ENCODE data around the gene NFATC3. TPM values are rescaled to one million over a fixed set of nuclear protein-coding genes. Genes with fewer than 3 reads are reported as not detected.
A peak's percentile ranks its signal among the peaks of the same experiment; 100 is the strongest.

NFATC3 gene
- polyA plus RNA-seq, 3 donors: 14.3 to 21.8 (median 15.8) TPM

DNA sequence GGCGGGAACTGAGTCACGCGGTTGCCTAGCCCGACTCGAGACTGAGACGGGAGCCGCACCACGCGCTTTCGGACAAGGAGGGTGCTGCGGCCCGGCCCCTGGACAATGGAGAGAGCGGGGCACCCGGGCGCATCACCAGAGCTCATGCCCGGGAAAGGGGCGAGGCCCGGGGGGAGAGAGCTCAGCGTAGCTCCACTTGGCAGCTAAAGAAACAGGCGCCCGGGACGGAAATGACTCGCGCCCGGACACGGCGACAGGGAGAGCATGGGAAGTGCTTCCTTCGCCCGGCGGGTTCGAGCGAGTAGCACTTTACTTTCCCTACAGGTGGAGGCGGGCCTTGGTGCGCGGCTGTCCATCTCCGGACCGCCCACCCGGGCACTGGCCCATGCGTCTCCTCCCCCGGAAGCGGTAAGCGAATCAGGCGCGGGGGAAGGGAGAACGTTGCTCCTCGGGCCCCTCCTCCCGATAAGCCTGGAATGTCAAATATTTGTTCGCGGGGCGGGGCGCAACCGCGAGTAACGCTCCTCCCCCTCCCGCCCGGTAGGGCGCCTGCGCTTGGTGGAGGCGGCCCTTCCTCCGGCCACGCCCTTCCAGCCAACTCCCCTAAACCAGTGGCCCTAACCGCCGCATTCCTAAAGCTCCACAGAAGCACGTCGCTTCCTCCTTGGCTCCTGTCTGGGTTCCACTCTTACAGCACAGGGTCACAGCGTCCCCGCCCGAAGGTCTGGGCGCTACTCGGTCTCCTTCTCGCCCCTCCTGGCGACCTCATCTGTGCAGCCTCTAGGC is 152.3 kb downstream of the NFATC3 start:
- intact Hi-C loops (cut with micrococcal nuclease): loop anchor here (1.0 to 10.0 kb wide), 3 partner anchors 91 to 353 kb away; partner anchors contain the start of genes NFATC3 (in 1 of the 2) and NRN1L (in 1 of the 2)
- Mint-ChIP-seq H3K36me3 (no peaks in the 10 kb centered on the region), H3K4me1 (peaks cover 28% of the 10 kb centered on the region), H3K27ac (peak overlapping the region; percentile 78 to 91 (median 90)), H3K27me3 (ENCODE audit: low read depth in 3 of 3) (peaks cover 28 to 42% (median 33%) of the 10 kb centered on the region in 3 donors), H3K9me3 (peaks cover 0 to 19% (median 4%) of the 10 kb centered on the region in 7 donors), H3K4me3 (peak overlapping the region; percentile 97 to 99)
- DNase-seq: peak; percentile 78 to 86 (median 82)
- WGBS (ENCODE audit: insufficient coverage): under 1% methylated on average over 70 of the region's 72 CpGs
- Histone ChIP-seq H3K9me3 (replicated peaks in 1 of 2; ENCODE audit: control insufficient read depth in 1 of 2, insufficient read depth in 1 of 2, low read length in 2 of 2) (no peaks in the 10 kb centered on the region), H3K4me2 (replicated peaks; ENCODE audit: extremely low read depth, low read length, poor library complexity, severe bottlenecking) (peak overlapping the region; percentile 84), H3K27me3 (ENCODE audit: control insufficient read depth in 2 of 2, insufficient read depth in 2 of 2, low read length in 2 of 2) (peaks cover 9 to 33% of the 10 kb centered on the region in 2 donors), H3K27ac (ENCODE audit: low read depth in 1 of 2, low read length in 2 of 2) (peak overlapping the region; percentile 28 to 67), H3K79me2 (ENCODE audit: insufficient read depth, low read length) (no peaks in the 10 kb centered on the region), H3K4me1 (ENCODE audit: control insufficient read depth in 1 of 2, insufficient read depth in 2 of 2, low read length in 2 of 2) (peaks cover 25 to 49% of the 10 kb centered on the region in 2 donors), H3K4me3 (replicated peaks in 1 of 3; ENCODE audit: low read depth in 2 of 3, low read length in 3 of 3) (peak overlapping the region; percentile 46 to 85 (median 70)), H3K9ac (ENCODE audit: insufficient read depth, low read length, poor library complexity, severe bottlenecking) (peak overlapping the region; percentile 40), H4K20me1 (ENCODE audit: insufficient read depth, low read length) (peaks cover 6% of the 10 kb centered on the region), H2AFZ (ENCODE audit: insufficient read depth, low read depth, low read length, poor library complexity, severe bottlenecking) (peak overlapping the region; percentile 99), H3K36me3 (replicated peaks in 1 of 2; ENCODE audit: control insufficient read depth in 1 of 2, insufficient read depth in 2 of 2, low read length in 2 of 2) (no peaks in the 10 kb centered on the region)
- no peak for TF ChIP-seq CTCF (IDR thresholded peaks at IDR 0.05)

DNA sequence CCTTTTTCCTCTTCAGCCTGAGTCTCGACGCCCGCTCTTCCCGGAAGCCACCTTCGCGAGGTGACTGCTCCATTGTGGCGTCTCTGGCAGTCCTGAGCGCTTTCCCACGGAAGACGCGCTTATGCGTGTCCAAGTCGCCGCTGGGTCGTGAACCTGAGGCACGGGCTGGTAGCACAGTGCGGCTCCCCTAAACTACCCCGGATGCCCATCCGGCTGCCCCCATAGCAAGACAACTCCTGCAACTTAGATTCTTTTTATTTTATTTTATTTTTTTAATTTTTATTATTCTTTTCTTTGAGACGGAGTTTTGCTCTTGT is 152.8 kb downstream of the NFATC3 start:
- Mint-ChIP-seq H3K4me1 (peaks cover 28% of the 10 kb centered on the region), H3K9me3 (peaks cover 0 to 16% (median 4%) of the 10 kb centered on the region in 7 donors), H3K27me3 (ENCODE audit: low read depth in 3 of 3) (peaks cover 28 to 42% (median 33%) of the 10 kb centered on the region in 3 donors), H3K27ac (peak overlapping the region; percentile 78 to 91 (median 90)), H3K4me3 (peak overlapping the region; percentile 97 to 99), H3K36me3 (peaks cover 0 to 3% of the 10 kb centered on the region in 2 donors)
- peak overlapping the region; percentile 40 for H3K9ac ChIP-seq (ENCODE audit: insufficient read depth, low read length, poor library complexity, severe bottlenecking)
- H3K27ac ChIP-seq (ENCODE audit: low read depth in 1 of 2, low read length in 2 of 2): peak overlapping the region; percentile 28 to 67
- TF ChIP-seq CTCF (IDR thresholded peaks at IDR 0.05): no peak
- no peaks in the 10 kb centered on the region for H3K36me3 ChIP-seq (replicated peaks in 1 of 2; ENCODE audit: control insufficient read depth in 1 of 2, insufficient read depth in 2 of 2, low read length in 2 of 2)
- peak overlapping the region; percentile 46 to 85 (median 70) for H3K4me3 ChIP-seq (replicated peaks in 1 of 3; ENCODE audit: low read depth in 2 of 3, low read length in 3 of 3)
- H3K79me2 ChIP-seq (ENCODE audit: insufficient read depth, low read length): no peaks in the 10 kb centered on the region
- peaks cover 25 to 49% of the 10 kb centered on the region in 2 donors for H3K4me1 ChIP-seq (ENCODE audit: control insufficient read depth in 1 of 2, insufficient read depth in 2 of 2, low read length in 2 of 2)
- H3K4me2 ChIP-seq (replicated peaks; ENCODE audit: extremely low read depth, low read length, poor library complexity, severe bottlenecking): peak overlapping the region; percentile 84
- DNase-seq: no peak
- WGBS (ENCODE audit: insufficient coverage): 5% methylated on average over 16 of the region's 20 CpGs
- no peaks in the 10 kb centered on the region for H3K9me3 ChIP-seq (replicated peaks in 1 of 2; ENCODE audit: control insufficient read depth in 1 of 2, insufficient read depth in 1 of 2, low read length in 2 of 2)
- H4K20me1 ChIP-seq (ENCODE audit: insufficient read depth, low read length): peaks cover 6% of the 10 kb centered on the region
- intact Hi-C loops (cut with micrococcal nuclease): loop anchor here in 1 of 2 donors (5.0 to 10.0 kb wide), 2 partner anchors 151 to 353 kb away; partner anchors contain the start of genes NFATC3 and NRN1L
- H3K27me3 ChIP-seq (ENCODE audit: control insufficient read depth in 2 of 2, insufficient read depth in 2 of 2, low read length in 2 of 2): peaks cover 9 to 33% of the 10 kb centered on the region in 2 donors
- peak overlapping the region; percentile 99 for H2AFZ ChIP-seq (ENCODE audit: insufficient read depth, low read depth, low read length, poor library complexity, severe bottlenecking)

All from CD14-positive monocyte (primary cell).